Esophagus squamous epithelium (tissue), 5 donors: ENCODE measurements around the gene MXRA5. TPM values are rescaled to one million over a fixed set of nuclear protein-coding genes. Genes with fewer than 3 reads are reported as not detected.

Experiments
- DNase-seq: peaks from one replicate; lab custom pipeline; 2025; lab: John Stamatoyannopoulos, UW
- H3K27ac ChIP-seq, 4 donors: fragments of 200-600 bp; sonication (generic); one replicate each; pipeline ENCODE4 v1.5.1; 2016 to 2019; ENCODE audit warnings: mild to moderate bottlenecking in 1 of 4
- H3K27me3 ChIP-seq, 4 donors: fragments of 200-600 bp; sonication (generic); 1 replicate in 3 of 4; 2 replicates in 1 of 4; pipeline versions ENCODE4 v1.5.1 to v1.6.0; 2017 to 2021; ENCODE audit warnings: antibody characterized with exemption in 1 of 4
- H3K36me3 ChIP-seq, 3 donors: fragments of 200-600 bp; sonication (generic); one replicate each; pipeline ENCODE4 v1.5.1; 2016 to 2019
- H3K4me1 ChIP-seq, 3 donors: fragments of 200-600 bp; sonication (generic); one replicate each; pipeline ENCODE4 v1.5.1; 2017 to 2019
- H3K4me3 ChIP-seq, 4 donors: fragments of 200-600 bp; sonication (generic); 1 replicate in 3 of 4; 2 replicates in 1 of 4; pipeline ENCODE4 v1.5.1; 2016 to 2019; ENCODE audit warnings: mild to moderate bottlenecking in 2 of 4, moderate library complexity in 1 of 4
- H3K9me3 ChIP-seq, 3 donors: fragments of 200-600 bp; sonication (generic); one replicate each; pipeline ENCODE4 v1.5.1; 2016 to 2019
- POLR2A ChIP-seq, 4 donors: fragments of 450-650 bp; IDR thresholded peaks; one replicate each; pipeline ENCODE4 v1.6.1; 2017; ENCODE audit warnings: antibody characterized with exemption in 4 of 4, mild to moderate bottlenecking in 4 of 4, moderate library complexity in 3 of 4
- WGBS, 2 donors: methylation state at CpG; one replicate each; pipeline ENCODE4 v1.1.5; 2018; 5-methylcytosine and 5-hydroxymethylcytosine counted together
- intact Hi-C: fragments of 100-400 bp; cut with DNase I; formaldehyde crosslinking; loops from one replicate; pipeline ENCODE4 v1.15.0; 2022
- total RNA-seq, 4 donors: library from RNA; depleted of rRNA; stranded (reverse); fragments of >200 nt; gene quantifications; one replicate each; pipeline ENCODE4 v1.1.0, GENCODE V29; 2016
- TF ChIP-seq, protein P1 (sequence below), 6 experiments: fragments of 450-650 bp in 4 of 6; fragments of 200-600 bp in 2 of 6; sonication (generic) in 2 of 6; IDR thresholded peaks; one replicate each; pipeline ENCODE4 v1.5.1; 2016 to 2019; ENCODE audit warnings: antibody characterized with exemption in 6 of 6, mild to moderate bottlenecking in 4 of 6, moderate library complexity in 4 of 6
- donor health status: DM: yes; HTN: yes; CAD: no.

Gene MXRA5, protein sequence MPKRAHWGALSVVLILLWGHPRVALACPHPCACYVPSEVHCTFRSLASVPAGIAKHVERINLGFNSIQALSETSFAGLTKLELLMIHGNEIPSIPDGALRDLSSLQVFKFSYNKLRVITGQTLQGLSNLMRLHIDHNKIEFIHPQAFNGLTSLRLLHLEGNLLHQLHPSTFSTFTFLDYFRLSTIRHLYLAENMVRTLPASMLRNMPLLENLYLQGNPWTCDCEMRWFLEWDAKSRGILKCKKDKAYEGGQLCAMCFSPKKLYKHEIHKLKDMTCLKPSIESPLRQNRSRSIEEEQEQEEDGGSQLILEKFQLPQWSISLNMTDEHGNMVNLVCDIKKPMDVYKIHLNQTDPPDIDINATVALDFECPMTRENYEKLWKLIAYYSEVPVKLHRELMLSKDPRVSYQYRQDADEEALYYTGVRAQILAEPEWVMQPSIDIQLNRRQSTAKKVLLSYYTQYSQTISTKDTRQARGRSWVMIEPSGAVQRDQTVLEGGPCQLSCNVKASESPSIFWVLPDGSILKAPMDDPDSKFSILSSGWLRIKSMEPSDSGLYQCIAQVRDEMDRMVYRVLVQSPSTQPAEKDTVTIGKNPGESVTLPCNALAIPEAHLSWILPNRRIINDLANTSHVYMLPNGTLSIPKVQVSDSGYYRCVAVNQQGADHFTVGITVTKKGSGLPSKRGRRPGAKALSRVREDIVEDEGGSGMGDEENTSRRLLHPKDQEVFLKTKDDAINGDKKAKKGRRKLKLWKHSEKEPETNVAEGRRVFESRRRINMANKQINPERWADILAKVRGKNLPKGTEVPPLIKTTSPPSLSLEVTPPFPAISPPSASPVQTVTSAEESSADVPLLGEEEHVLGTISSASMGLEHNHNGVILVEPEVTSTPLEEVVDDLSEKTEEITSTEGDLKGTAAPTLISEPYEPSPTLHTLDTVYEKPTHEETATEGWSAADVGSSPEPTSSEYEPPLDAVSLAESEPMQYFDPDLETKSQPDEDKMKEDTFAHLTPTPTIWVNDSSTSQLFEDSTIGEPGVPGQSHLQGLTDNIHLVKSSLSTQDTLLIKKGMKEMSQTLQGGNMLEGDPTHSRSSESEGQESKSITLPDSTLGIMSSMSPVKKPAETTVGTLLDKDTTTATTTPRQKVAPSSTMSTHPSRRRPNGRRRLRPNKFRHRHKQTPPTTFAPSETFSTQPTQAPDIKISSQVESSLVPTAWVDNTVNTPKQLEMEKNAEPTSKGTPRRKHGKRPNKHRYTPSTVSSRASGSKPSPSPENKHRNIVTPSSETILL (N-terminal part only)
- total RNA-seq, result 1 to 10 TPM; 4.3 to 9.9 (median 6.4) TPM

DNA sequence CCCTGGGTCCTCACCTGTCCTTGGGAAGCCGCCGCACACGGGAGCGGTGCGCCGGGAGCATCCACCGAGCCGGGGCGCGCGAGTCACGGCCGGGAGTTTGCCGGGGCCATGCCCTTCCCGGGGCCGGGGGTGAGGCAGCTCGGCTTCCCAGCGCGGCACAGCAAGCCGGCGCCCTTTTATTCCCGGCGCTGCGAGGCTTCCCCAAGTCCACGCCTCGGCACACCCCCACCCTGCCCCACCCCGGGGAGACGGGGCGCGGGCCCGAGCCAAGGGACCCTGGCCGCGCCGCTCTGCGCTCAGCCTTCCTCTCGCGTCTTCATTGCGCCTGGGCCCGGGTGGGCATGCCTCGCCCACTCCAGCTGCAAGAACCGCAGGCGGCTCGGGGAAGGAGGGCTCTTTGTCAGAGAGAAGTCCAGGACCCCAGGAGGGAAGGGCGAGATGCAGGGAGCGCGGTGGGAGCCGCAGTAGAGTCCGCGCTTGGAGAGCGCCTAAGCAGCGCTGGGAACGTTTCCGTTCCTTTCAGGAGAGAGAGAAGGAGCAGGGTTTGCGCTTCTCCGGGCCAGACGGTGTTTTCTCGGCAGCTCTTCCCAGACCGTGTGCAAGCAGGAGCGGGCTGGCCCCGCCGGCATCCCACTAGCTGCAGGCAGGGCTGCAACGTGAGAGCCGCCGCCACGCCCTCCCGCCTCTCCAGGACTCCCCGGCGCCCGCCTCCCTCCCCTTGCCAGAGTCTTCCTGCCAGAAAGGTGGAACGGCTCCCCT lies at the start of gene MXRA5:
Gene MXRA5 (minus strand): TSS at position 152 of the 759 bp plus-strand sequence. CDS start 2,819 bp downstream, outside the sequence.
- Histone ChIP-seq H3K27ac (peak within 1 kb of the TSS; percentile 44 to 83 (median 77)), H3K9me3 (no peaks in the 10 kb centered on the region), H3K27me3 (peaks cover 0 to 16% (median 6%) of the 10 kb centered on the region in 4 donors), H3K36me3 (no peaks in the 10 kb centered on the region), H3K4me1 (peaks cover 7 to 21% (median 9%) of the 10 kb centered on the region in 3 donors), H3K4me3 (peak within 1 kb of the TSS; percentile 40 to 61 (median 53))
- WGBS, 2 donors, result 10% methylated on average over 4 of the region's 70 CpGs; no CpG with 5 or more reads in 1 of the 2 donors
- intact Hi-C loops, result no loop called here
- TF ChIP-seq, protein P1, sequence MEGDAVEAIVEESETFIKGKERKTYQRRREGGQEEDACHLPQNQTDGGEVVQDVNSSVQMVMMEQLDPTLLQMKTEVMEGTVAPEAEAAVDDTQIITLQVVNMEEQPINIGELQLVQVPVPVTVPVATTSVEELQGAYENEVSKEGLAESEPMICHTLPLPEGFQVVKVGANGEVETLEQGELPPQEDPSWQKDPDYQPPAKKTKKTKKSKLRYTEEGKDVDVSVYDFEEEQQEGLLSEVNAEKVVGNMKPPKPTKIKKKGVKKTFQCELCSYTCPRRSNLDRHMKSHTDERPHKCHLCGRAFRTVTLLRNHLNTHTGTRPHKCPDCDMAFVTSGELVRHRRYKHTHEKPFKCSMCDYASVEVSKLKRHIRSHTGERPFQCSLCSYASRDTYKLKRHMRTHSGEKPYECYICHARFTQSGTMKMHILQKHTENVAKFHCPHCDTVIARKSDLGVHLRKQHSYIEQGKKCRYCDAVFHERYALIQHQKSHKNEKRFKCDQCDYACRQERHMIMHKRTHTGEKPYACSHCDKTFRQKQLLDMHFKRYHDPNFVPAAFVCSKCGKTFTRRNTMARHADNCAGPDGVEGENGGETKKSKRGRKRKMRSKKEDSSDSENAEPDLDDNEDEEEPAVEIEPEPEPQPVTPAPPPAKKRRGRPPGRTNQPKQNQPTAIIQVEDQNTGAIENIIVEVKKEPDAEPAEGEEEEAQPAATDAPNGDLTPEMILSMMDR (IDR thresholded peaks at IDR 0.05), result no peak
- TF ChIP-seq POLR2A (IDR thresholded peaks at IDR 0.05), result no peak
- DNase-seq, result no peak

DNA sequence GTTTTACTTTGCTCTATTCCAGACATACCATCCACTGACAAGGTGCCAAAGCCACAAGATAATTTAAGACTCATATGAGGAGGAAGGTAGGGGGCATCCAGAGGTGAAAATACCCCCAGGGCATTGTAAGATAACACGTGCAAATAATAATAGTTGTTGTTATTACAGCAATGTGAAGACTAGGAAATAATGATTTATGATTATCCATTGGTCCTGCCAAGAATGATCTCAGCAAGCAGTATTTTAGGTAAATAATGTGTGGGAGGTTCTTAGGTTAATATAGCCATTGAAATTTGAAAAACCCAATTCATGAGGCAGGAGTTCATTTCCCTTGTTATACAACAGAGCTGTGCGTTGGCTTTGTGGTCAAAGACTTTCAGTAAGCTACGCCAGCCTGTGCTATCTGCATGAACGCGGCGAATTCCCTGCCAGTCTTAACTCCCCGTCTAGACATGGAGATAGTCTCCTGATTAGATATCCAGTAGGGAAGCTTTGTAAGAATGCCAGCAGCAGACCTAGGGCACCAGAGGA lies 47.2 kb upstream of the MXRA5 start:
- Histone ChIP-seq H3K36me3 (no peaks in the 10 kb centered on the region), H3K4me3 (no peak overlapping the region), H3K27me3 (no peaks in the 10 kb centered on the region), H3K4me1 (no peaks in the 10 kb centered on the region), H3K9me3 (no peaks in the 10 kb centered on the region), H3K27ac (no peak overlapping the region)
- TF ChIP-seq, protein P1 (IDR thresholded peaks at IDR 0.05), result no peak
- no peak for TF ChIP-seq POLR2A (IDR thresholded peaks at IDR 0.05)
- intact Hi-C loops, result no loop called here
- DNase-seq, result no peak
- WGBS, 2 donors, result 5 to 34% methylated on average over 4 to 7 of the region's 7 CpGs

DNA sequence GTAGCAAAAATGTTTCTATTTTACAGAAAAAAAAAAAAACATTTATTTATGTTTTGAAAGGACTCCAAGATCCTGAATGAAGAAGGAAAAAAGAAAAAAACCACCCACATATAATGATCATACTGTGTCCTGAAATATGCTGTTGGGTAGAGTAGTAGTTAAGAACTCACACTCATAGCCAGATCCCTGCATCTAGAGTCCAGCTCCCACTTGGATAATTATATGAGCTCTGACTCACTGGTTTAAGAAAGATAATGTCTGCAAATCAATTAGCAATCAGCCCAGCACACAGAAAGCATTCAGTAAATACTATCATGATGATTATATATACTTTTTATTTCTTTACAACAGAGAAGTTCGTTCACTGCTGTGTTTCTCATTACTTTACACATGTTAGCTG lies 46.7 kb upstream of the MXRA5 start:
- intact Hi-C loops, result no loop called here
- whole genome bisulfite sequencing, 2 donors, result 10 to 31% methylated on average over 1 of the region's 1 CpG
- Histone ChIP-seq H3K9me3 (no peaks in the 10 kb centered on the region), H3K27me3 (no peaks in the 10 kb centered on the region), H3K4me3 (no peak overlapping the region), H3K4me1 (no peaks in the 10 kb centered on the region), H3K36me3 (no peaks in the 10 kb centered on the region), H3K27ac (no peak overlapping the region)
- TF ChIP-seq, protein P1 (IDR thresholded peaks at IDR 0.05), result no peak
- TF ChIP-seq POLR2A (IDR thresholded peaks at IDR 0.05), result no peak
- no peak for DNase-seq

DNA sequence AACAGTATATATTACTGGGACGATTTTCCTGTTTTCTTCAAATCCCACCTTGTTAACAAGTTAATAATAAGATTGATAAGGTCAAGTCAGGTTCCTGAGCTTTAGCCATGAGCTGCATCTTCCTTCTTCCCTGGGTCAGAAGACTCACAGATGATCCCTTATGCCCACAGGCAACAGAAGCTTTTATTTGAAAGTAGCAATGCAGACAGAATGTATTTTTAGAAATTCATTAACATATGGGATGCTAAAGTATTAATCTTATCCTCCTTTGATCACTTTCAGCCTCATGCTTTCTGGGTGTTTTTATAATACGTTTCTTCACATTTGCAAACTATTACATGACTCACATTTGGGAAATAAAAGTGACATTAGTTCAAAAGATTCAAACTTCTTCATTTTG lies 42.0 kb upstream of the MXRA5 start:
- no peak for TF ChIP-seq POLR2A (IDR thresholded peaks at IDR 0.05)
- TF ChIP-seq, protein P1 (IDR thresholded peaks at IDR 0.05), result no peak
- H3K36me3 ChIP-seq, result no peaks in the 10 kb centered on the region
- no peak overlapping the region for H3K27ac ChIP-seq
- H3K4me1 ChIP-seq, result no peaks in the 10 kb centered on the region
- no peaks in the 10 kb centered on the region for H3K9me3 ChIP-seq
- H3K27me3 ChIP-seq, result no peaks in the 10 kb centered on the region
- no peak overlapping the region for H3K4me3 ChIP-seq
- intact Hi-C loops, result no loop called here
- WGBS, 2 donors, result 41 to 51% methylated on average over 2 of the region's 2 CpGs
- no peak for DNase-seq
